ENCODE results near the gene PPARD.

The PPARD gene

DNA sequence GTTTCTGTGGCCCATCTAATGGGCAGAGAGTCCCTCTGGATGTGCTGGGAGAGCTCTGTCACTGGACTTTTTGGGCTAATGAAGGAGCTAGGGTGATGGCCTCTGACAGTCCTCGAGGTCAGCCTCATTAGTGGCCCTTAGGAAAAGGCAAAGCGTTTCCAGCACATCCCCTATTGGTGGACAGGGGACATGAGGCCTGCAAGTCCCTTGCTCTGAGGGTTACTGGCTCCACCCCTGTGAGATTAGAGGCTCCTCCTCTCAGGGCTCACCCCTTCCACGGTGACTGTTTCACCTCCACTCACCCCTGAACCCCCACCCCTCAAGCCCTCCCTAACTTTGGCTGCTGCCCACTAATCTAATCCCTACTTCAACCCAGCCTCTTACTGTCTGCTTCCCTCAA is 97.0 kb downstream of the PPARD start:
- no peak for DNase-seq
- TF ChIP-seq, protein P1, sequence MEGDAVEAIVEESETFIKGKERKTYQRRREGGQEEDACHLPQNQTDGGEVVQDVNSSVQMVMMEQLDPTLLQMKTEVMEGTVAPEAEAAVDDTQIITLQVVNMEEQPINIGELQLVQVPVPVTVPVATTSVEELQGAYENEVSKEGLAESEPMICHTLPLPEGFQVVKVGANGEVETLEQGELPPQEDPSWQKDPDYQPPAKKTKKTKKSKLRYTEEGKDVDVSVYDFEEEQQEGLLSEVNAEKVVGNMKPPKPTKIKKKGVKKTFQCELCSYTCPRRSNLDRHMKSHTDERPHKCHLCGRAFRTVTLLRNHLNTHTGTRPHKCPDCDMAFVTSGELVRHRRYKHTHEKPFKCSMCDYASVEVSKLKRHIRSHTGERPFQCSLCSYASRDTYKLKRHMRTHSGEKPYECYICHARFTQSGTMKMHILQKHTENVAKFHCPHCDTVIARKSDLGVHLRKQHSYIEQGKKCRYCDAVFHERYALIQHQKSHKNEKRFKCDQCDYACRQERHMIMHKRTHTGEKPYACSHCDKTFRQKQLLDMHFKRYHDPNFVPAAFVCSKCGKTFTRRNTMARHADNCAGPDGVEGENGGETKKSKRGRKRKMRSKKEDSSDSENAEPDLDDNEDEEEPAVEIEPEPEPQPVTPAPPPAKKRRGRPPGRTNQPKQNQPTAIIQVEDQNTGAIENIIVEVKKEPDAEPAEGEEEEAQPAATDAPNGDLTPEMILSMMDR (IDR thresholded peaks at IDR 0.05; ENCODE audit: low read depth, low read length): no peak

DNA sequence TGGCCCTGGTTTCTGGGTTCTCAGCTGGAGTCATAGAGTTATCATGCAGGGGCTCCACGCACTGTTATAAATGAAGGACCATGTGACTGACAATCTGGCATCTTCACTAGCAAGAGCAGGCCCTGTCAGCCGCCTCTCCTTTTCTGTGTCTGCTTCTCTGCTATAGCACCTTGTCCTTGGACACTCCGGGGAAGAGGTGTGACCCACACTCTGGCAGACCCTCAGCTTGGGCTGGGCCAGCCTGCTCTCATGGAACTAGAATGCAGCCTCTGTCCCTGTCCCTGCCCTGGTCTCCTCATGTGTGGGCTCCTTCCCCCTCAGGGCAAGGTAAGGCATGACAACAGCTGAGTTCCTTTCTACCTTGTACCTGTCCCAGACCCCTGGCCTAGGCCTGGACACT is 98.8 kb downstream of the PPARD start:
- H3K36me3 ChIP-seq: no peaks in the 10 kb centered on the region
- DNase-seq: no peak

More for the DNA sequence above, 97.0 kb downstream of the PPARD start:
- H3K4me3 ChIP-seq (ENCODE audit: low read depth, low read length): no peak overlapping the region
- no peaks in the 10 kb centered on the region for H3K36me3 ChIP-seq
- no peaks in the 10 kb centered on the region for H3K9me3 ChIP-seq
- no peaks in the 10 kb centered on the region for H3K27me3 ChIP-seq
- no peaks in the 10 kb centered on the region for H3K4me1 ChIP-seq

DNA sequence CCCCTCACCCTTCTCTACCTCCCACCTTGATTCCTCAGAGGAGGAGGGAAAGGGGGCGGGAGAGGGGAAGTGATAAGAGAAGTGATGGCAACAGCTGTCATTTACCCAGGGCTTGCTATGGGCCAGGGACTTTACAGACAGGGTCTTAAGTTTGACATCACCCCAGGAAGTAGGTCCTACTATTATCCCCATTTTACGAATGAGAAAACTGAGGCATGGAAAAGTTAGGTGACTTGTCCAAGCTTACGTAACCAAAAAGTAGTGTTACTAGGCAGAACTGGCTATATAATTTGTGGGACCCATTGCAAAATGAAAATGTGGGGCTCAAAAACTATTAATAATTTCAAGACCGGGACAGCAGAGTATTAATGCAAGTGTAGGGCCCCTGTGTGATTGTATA is 99.3 kb downstream of the PPARD start:
- DNase-seq: no peak
- no peaks in the 10 kb centered on the region for H3K27me3 ChIP-seq
- no peaks in the 10 kb centered on the region for H3K9me3 ChIP-seq
- H3K36me3 ChIP-seq: no peaks in the 10 kb centered on the region
- no peaks in the 10 kb centered on the region for H3K4me1 ChIP-seq
- H3K4me3 ChIP-seq (ENCODE audit: low read depth, low read length): no peak overlapping the region
- TF ChIP-seq, protein P1 (IDR thresholded peaks at IDR 0.05; ENCODE audit: low read depth, low read length): no peak

More for the DNA sequence above, 98.8 kb downstream of the PPARD start:
- Histone ChIP-seq H3K4me3 (ENCODE audit: low read depth, low read length) (no peak overlapping the region), H3K9me3 (no peaks in the 10 kb centered on the region), H3K27me3 (no peaks in the 10 kb centered on the region), H3K4me1 (no peaks in the 10 kb centered on the region)
- TF ChIP-seq, protein P1 (IDR thresholded peaks at IDR 0.05; ENCODE audit: low read depth, low read length): no peak

GRCh38 chr6:35442693-35443092 is 100.3 kb downstream of the PPARD start:
- TF ChIP-seq, protein P1 (IDR thresholded peaks at IDR 0.05; ENCODE audit: low read depth, low read length): no peak
- H3K9me3 ChIP-seq: no peaks in the 10 kb centered on the region
- no peaks in the 10 kb centered on the region for H3K36me3 ChIP-seq
- H3K4me3 ChIP-seq (ENCODE audit: low read depth, low read length): no peak overlapping the region
- H3K27me3 ChIP-seq: no peaks in the 10 kb centered on the region
- no peaks in the 10 kb centered on the region for H3K4me1 ChIP-seq
- DNase-seq: no peak

DNA sequence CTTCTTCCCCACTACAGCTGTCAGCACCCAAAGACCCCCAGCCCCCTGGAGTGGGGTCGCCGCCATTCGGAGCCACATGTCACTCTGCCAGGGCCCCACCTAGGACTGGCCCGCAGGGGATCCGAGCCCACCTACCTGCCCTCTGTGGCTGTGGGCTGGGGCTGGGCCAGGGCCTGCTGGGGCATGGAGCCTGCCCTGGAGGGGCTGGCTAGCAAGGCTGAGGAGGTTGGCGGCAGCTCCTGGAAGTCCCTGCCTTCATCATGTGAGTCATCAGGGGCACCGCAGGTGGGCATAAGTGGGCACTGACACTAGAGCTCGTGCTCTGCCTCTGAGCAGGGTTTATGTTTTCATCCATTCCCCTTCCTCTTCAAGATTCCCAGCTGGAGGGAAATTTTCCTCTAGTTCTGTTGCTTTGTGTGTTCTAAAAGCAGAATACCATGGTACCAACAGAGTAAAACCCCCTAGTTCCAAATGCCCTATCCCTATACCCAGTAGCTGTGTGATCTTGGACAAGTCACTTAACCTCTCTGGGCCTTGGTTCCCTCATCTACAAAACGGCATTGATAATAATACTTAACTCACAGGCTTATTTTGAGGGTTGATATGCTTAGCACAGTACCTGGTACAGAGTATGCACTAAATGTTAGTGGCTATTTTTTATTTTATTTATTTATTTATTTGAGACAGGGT is 101.1 kb downstream of the PPARD start:
- H3K4me3 ChIP-seq (ENCODE audit: low read depth, low read length): no peak overlapping the region
- H3K36me3 ChIP-seq: no peaks in the 10 kb centered on the region
- H3K9me3 ChIP-seq: no peaks in the 10 kb centered on the region
- no peaks in the 10 kb centered on the region for H3K4me1 ChIP-seq
- no peak for DNase-seq
- H3K27me3 ChIP-seq: no peaks in the 10 kb centered on the region
- TF ChIP-seq, protein P1 (IDR thresholded peaks at IDR 0.05; ENCODE audit: low read depth, low read length): no peak

DNA sequence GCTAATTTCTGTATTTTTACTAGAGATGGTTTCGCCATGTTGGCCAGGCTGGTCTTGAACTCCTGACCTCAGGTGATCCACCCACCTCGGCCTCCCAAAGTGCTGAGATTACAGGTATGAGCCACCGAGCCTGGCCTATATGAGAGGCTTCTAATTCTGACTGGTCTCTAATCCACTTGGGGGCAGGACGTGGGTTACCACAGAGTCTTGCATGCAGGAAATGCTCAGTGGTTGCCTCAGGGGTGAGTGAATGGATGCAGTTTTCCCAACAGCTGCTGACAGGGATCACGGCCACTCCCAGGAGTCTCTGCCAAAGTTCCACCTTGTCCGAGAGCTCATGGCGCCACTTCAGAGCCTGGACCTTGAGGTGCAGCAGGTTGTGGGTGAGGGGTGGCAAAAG is 103.3 kb downstream of the PPARD start:
- Histone ChIP-seq H3K27me3 (no peaks in the 10 kb centered on the region), H3K9me3 (no peaks in the 10 kb centered on the region), H3K4me3 (ENCODE audit: low read depth, low read length) (no peak overlapping the region), H3K4me1 (no peaks in the 10 kb centered on the region), H3K36me3 (no peaks in the 10 kb centered on the region)
- TF ChIP-seq, protein P1 (IDR thresholded peaks at IDR 0.05; ENCODE audit: low read depth, low read length): no peak
- no peak for DNase-seq
